GM23338 (cell line): Measurements from ENCODE around the gene MEGF11. TPM values are rescaled to one million over a fixed set of nuclear protein-coding genes. Genes with fewer than 3 reads are reported as not detected.

Source experiments
- ATAC-seq: fragments of 200-7000 bp; cut with Tn5 transposase; 3 replicates; pipeline ENCODE4 v1.9.1; 2020
- DNase-seq: peaks from one replicate; pipeline ENCODE4 v3.0.0-alpha.2; 2015; ENCODE audit warnings: low spot score
- H2AFZ ChIP-seq: fragments of 200-600 bp; sonication (generic); 2 replicates; pipeline ENCODE4 v1.8.0; 2016; ENCODE audit warnings: antibody characterized with exemption, mild to moderate bottlenecking, moderate library complexity
- H3F3A ChIP-seq: fragments of 200-600 bp; sonication (generic); replicated peaks from 2 replicates; pipeline ENCODE4 v1.8.0; 2017; ENCODE audit warnings: antibody characterized with exemption, mixed run types, low read depth
- H3K27ac ChIP-seq: fragments of 200-600 bp; sonication (generic); 2 replicates; pipeline ENCODE4 v1.6.1; 2016; ENCODE audit warnings: low read depth
- H3K27me3 ChIP-seq: fragments of 200-600 bp; sonication (generic); 2 replicates; pipeline ENCODE4 v1.8.0; 2016; ENCODE audit warnings: mild to moderate bottlenecking, mixed run types, moderate library complexity; ENCODE audit not compliant: insufficient read depth
- H3K36me3 ChIP-seq: fragments of 200-600 bp; sonication (generic); 2 replicates; pipeline ENCODE4 v1.8.0; 2016; ENCODE audit warnings: mild to moderate bottlenecking; ENCODE audit not compliant: insufficient read depth
- H3K4me1 ChIP-seq: fragments of 200-600 bp; sonication (generic); 2 replicates; pipeline ENCODE4 v1.8.0; 2016; ENCODE audit warnings: mild to moderate bottlenecking, moderate library complexity; ENCODE audit not compliant: insufficient read depth
- H3K4me2 ChIP-seq: fragments of 200-600 bp; sonication (generic); 2 replicates; pipeline ENCODE4 v1.7.1; 2017; ENCODE audit warnings: mixed run types
- H3K4me3 ChIP-seq: fragments of 200-600 bp; sonication (generic); 2 replicates; pipeline ENCODE4 v1.6.1; 2016; ENCODE audit warnings: mixed run types
- H3K79me2 ChIP-seq: fragments of 200-600 bp; sonication (generic); replicated peaks from 2 replicates; pipeline ENCODE4 v1.8.0; 2017; ENCODE audit warnings: mild to moderate bottlenecking; ENCODE audit not compliant: insufficient read depth
- H3K9me2 ChIP-seq: fragments of 200-600 bp; sonication (generic); 2 replicates; pipeline ENCODE4 v1.8.0; 2017; ENCODE audit not compliant: insufficient read depth
- H4K20me1 ChIP-seq: fragments of 200-600 bp; sonication (generic); replicated peaks from 2 replicates; pipeline ENCODE4 v1.8.0; 2017; ENCODE audit warnings: mild to moderate bottlenecking; ENCODE audit not compliant: insufficient read depth
- H3K27ac Mint-ChIP-seq: 2 replicates; pipeline ENCODE4 v1.8.0; 2020; ENCODE audit warnings: inconsistent platforms, mild to moderate bottlenecking, moderate library complexity, mixed read lengths
- H3K27me3 Mint-ChIP-seq: 3 replicates; pipeline ENCODE4 v1.8.0; 2022; ENCODE audit warnings: low read depth, mild to moderate bottlenecking, moderate library complexity, mixed read lengths, inconsistent platforms; ENCODE audit not compliant: insufficient read depth, poor library complexity
- H3K36me3 Mint-ChIP-seq: 3 replicates; pipeline ENCODE4 v1.8.0; 2021; ENCODE audit warnings: low read depth, mild to moderate bottlenecking, inconsistent platforms, moderate library complexity, mixed read lengths
- H3K4me1 Mint-ChIP-seq: 3 replicates; pipeline ENCODE4 v1.8.0; 2020; ENCODE audit warnings: mild to moderate bottlenecking, inconsistent platforms, mixed read lengths
- H3K4me3 Mint-ChIP-seq: 3 replicates; pipeline ENCODE4 v1.8.0; 2021; ENCODE audit warnings: moderate library complexity, mild to moderate bottlenecking, inconsistent platforms, mixed read lengths
- H3K9me3 Mint-ChIP-seq: 3 replicates; pipeline ENCODE4 v1.8.0; 2020; ENCODE audit warnings: moderate library complexity, mild to moderate bottlenecking, inconsistent platforms, mixed read lengths
- CREB1 ChIP-seq: fragments of 250-450 bp; sonication (Bioruptor Pico); IDR thresholded peaks from 2 replicates; pipeline ENCODE4 v1.5.0; 2020; ENCODE audit warnings: low read depth, mild to moderate bottlenecking, moderate library complexity
- EZH2phosphoT487 ChIP-seq: fragments of 200-600 bp; sonication (generic); IDR thresholded peaks from one replicate; pipeline ENCODE4 v1.8.1; 2018; ENCODE audit warnings: antibody characterized with exemption; ENCODE audit not compliant: unreplicated experiment
- ZNF331 ChIP-seq: fragments of 250-450 bp; sonication (Bioruptor Pico); IDR thresholded peaks from 2 replicates; pipeline ENCODE4 v1.5.0; 2020; ENCODE audit warnings: low read depth, mild to moderate bottlenecking, moderate library complexity
- polyA plus RNA-seq: library from polyadenylated mRNA; unstranded; fragments of >200 nt; fragmentation: Nextera tagmentation; extraction: Ambion mirVana; gene quantifications from 2 replicates; pipeline ENCODE4 v1.2.1, GENCODE V29; 2016
- total RNA-seq: library from RNA; depleted of rRNA; stranded (reverse); fragments of >200 nt; shearing (Covaris generic); gene quantifications from 2 replicates; pipeline ENCODE4 v1.2.3, GENCODE V29; 2014
- TF ChIP-seq, protein P1 (sequence below): IDR thresholded peaks from 2 replicates; pipeline ENCODE4 v1.6.1; 2016; ENCODE audit warnings: antibody characterized with exemption
- TF ChIP-seq, protein P2 (sequence below): IDR thresholded peaks from one replicate; pipeline ENCODE4 v1.6.1; 2018; ENCODE audit warnings: antibody characterized with exemption; ENCODE audit not compliant: unreplicated experiment

MEGF11 gene
- total and polyA plus RNA-seq, 2 experiments from 2014 or later: 1.3 to 1.9 TPM

DNA sequence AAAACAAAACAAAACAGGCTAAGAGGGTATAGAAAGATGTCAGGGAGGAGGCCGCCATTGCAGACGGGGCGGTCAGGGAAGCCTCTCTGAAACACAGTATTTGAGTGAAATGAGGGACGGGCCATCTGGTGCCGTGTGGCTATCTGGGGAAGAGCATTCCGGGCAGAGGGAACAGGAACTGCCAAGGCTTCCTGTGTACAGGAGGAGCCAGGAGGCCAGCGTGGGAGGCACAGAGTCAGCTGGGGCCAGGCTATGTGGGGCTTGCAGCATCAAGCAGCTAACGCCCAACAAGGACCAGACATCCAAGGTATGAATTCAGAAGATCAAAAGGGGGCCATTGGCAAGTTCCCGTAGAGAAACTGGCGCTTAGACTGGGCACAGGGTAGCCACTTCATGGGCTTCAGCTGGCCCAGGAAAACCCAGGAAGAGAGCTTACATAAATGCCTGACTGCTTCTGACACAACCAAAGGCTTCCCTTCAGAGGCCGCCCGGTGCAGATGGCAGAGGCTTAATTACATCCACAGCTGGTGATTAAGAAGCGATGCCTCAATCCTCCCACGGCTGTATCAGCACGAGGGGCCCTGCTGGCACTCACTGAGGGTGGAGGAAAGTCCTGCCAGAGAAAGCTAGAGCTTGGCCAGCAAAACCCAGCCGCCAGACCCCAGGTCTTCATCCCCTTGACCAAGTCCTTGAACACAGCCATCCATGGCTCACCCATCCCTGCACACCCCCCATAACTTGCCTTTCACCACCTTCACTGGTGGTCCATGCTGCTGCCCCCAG is 144.9 kb downstream of the MEGF11 start:
- H3K27ac Mint-ChIP-seq: no peak overlapping the region
- Histone ChIP-seq H3K4me3 (no peak overlapping the region), H4K20me1 (no peaks in the 10 kb centered on the region), H3K27me3 (no peaks in the 10 kb centered on the region), H3K27ac (no peak overlapping the region), H3K79me2 (no peaks in the 10 kb centered on the region), H3F3A (no peaks in the 10 kb centered on the region), H3K4me2 (no peak overlapping the region), H3K4me1 (no peaks in the 10 kb centered on the region), H3K36me3 (no peaks in the 10 kb centered on the region), H2AFZ (no peak overlapping the region), H3K9me2 (no peaks in the 10 kb centered on the region)
- TF ChIP-seq ZNF331 (CRISPR knock-in tag) (no peak), CREB1 (CRISPR knock-in tag) (no peak)
- TF ChIP-seq, protein P1, sequence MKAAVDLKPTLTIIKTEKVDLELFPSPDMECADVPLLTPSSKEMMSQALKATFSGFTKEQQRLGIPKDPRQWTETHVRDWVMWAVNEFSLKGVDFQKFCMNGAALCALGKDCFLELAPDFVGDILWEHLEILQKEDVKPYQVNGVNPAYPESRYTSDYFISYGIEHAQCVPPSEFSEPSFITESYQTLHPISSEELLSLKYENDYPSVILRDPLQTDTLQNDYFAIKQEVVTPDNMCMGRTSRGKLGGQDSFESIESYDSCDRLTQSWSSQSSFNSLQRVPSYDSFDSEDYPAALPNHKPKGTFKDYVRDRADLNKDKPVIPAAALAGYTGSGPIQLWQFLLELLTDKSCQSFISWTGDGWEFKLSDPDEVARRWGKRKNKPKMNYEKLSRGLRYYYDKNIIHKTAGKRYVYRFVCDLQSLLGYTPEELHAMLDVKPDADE: no peak
- H3K36me3 Mint-ChIP-seq: no peaks in the 10 kb centered on the region
- ATAC-seq (no peak), DNase-seq (no peak)
- no peaks in the 10 kb centered on the region for H3K9me3 Mint-ChIP-seq
- H3K4me3 Mint-ChIP-seq: no peak overlapping the region; the same call in 2 of the 3 replicates
- peaks cover 9% of the 10 kb centered on the region for H3K4me1 Mint-ChIP-seq
- H3K27me3 Mint-ChIP-seq: no peaks in the 10 kb centered on the region

DNA sequence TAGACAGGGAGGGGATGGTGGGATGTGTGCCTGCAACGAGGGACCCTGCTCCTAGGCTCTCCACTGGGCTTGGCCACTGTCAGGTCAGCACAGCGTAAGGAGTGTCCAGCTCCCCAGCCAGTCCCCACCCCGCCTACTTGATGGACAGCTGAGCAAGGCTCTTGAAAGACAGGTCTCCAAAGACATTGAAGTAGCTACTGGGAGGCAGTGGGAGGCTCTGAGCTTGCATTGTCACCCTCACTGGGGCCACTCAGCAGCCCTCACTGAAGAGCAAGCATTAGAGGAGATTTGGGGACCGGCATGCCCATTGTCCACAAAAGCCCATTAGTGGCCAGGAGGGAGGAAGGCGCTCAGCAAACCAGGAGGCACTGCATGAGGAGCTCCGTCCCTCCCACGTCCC is 146.5 kb downstream of the MEGF11 start:
- no peaks in the 10 kb centered on the region for H3K27me3 ChIP-seq
- no peaks in the 10 kb centered on the region for H3K4me1 ChIP-seq
- H3K36me3 ChIP-seq: no peaks in the 10 kb centered on the region
- Mint-ChIP-seq H3K4me3 (no peak overlapping the region), H3K36me3 (no peaks in the 10 kb centered on the region), H3K4me1 (peaks cover 3% of the 10 kb centered on the region; the same call in 2 of the 3 replicates), H3K9me3 (no peaks in the 10 kb centered on the region), H3K27ac (no peak overlapping the region), H3K27me3 (no peaks in the 10 kb centered on the region)
- H3F3A ChIP-seq: no peaks in the 10 kb centered on the region
- no peak overlapping the region for H2AFZ ChIP-seq
- H3K79me2 ChIP-seq: no peaks in the 10 kb centered on the region
- DNase-seq (no peak), ATAC-seq (no peak)
- H3K9me2 ChIP-seq: no peaks in the 10 kb centered on the region
- no peak overlapping the region for H3K27ac ChIP-seq
- no peaks in the 10 kb centered on the region for H4K20me1 ChIP-seq
- no peak overlapping the region for H3K4me3 ChIP-seq
- no peak for TF ChIP-seq EZH2phosphoT487
- TF ChIP-seq, protein P2, sequence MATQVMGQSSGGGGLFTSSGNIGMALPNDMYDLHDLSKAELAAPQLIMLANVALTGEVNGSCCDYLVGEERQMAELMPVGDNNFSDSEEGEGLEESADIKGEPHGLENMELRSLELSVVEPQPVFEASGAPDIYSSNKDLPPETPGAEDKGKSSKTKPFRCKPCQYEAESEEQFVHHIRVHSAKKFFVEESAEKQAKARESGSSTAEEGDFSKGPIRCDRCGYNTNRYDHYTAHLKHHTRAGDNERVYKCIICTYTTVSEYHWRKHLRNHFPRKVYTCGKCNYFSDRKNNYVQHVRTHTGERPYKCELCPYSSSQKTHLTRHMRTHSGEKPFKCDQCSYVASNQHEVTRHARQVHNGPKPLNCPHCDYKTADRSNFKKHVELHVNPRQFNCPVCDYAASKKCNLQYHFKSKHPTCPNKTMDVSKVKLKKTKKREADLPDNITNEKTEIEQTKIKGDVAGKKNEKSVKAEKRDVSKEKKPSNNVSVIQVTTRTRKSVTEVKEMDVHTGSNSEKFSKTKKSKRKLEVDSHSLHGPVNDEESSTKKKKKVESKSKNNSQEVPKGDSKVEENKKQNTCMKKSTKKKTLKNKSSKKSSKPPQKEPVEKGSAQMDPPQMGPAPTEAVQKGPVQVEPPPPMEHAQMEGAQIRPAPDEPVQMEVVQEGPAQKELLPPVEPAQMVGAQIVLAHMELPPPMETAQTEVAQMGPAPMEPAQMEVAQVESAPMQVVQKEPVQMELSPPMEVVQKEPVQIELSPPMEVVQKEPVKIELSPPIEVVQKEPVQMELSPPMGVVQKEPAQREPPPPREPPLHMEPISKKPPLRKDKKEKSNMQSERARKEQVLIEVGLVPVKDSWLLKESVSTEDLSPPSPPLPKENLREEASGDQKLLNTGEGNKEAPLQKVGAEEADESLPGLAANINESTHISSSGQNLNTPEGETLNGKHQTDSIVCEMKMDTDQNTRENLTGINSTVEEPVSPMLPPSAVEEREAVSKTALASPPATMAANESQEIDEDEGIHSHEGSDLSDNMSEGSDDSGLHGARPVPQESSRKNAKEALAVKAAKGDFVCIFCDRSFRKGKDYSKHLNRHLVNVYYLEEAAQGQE: no peak
- H3K4me2 ChIP-seq: no peak overlapping the region
